CD4-positive, alpha-beta memory T cell (primary cell): Measurements from ENCODE around the gene C3orf62. TPM values are rescaled to one million over a fixed set of nuclear protein-coding genes. Genes with fewer than 3 reads are reported as not detected.

Experiments
- CTCF ChIA-PET: fragments of 350-600 bp; sonication (Branson Sonifier 250); formaldehyde crosslinking; loops from one replicate; lab custom pipeline; 2021; ENCODE audit warnings: inconsistent platforms; ENCODE audit not compliant: partially characterized antibody; lab: Charles Lee
- POLR2A ChIA-PET: fragments of 350-600 bp; sonication (Branson Sonifier 250); formaldehyde crosslinking; loops from one replicate; lab custom pipeline; 2021; ENCODE audit not compliant: partially characterized antibody; lab: Charles Lee
- DNase-seq, 5 donors: peaks; one replicate each; pipeline versions ENCODE4 v3.0.0 to v3.0.0-alpha.2; 2020 to 2022; ENCODE audit warnings: mixed read lengths in 1 of 5
- H3K27ac ChIP-seq: one replicate; pipeline ENCODE4 v1.7.0; 2013; ENCODE audit warnings: low read depth, low read length
- H3K27me3 ChIP-seq: 2 replicates; pipeline ENCODE4 v1.7.0; 2013; ENCODE audit warnings: mild to moderate bottlenecking, low read length, moderate library complexity; ENCODE audit not compliant: insufficient read depth
- H3K36me3 ChIP-seq: 2 replicates; pipeline ENCODE4 v1.7.0; 2013; ENCODE audit warnings: mild to moderate bottlenecking, low read length, moderate library complexity; ENCODE audit not compliant: insufficient read depth
- H3K4me1 ChIP-seq: 2 replicates; pipeline ENCODE4 v1.7.0; 2013; ENCODE audit warnings: mild to moderate bottlenecking, low read length, moderate library complexity; ENCODE audit not compliant: insufficient read depth
- H3K4me3 ChIP-seq, 2 donors: one replicate each; pipeline ENCODE4 v1.7.0; 2013; ENCODE audit warnings: low read length in 2 of 2, mild to moderate bottlenecking in 1 of 2
- H3K9me3 ChIP-seq, 2 donors: one replicate each; pipeline ENCODE4 v1.7.0; 2013; ENCODE audit warnings: low read length in 2 of 2, control low read depth in 1 of 2; ENCODE audit not compliant: control insufficient read depth in 1 of 2
- H3K27ac Mint-ChIP-seq, 7 donors: one replicate each; pipeline ENCODE4 v1.8.0; 2020 to 2021; ENCODE audit warnings: mixed read lengths in 7 of 7, mild to moderate bottlenecking in 6 of 7, inconsistent platforms in 3 of 7, moderate library complexity in 3 of 7
- H3K27me3 Mint-ChIP-seq, 2 donors: one replicate each; pipeline ENCODE4 v1.8.0; 2020 to 2021; ENCODE audit warnings: mixed read lengths in 2 of 2
- H3K36me3 Mint-ChIP-seq, 2 donors: one replicate each; pipeline ENCODE4 v1.8.0; 2020 to 2021; ENCODE audit warnings: mixed read lengths in 2 of 2, inconsistent platforms in 1 of 2, mild to moderate bottlenecking in 1 of 2
- H3K4me1 Mint-ChIP-seq, 4 donors: one replicate each; pipeline ENCODE4 v1.8.0; 2020 to 2021; ENCODE audit warnings: mixed read lengths in 4 of 4, mild to moderate bottlenecking in 1 of 4
- H3K4me3 Mint-ChIP-seq, 8 donors: one replicate each; pipeline ENCODE4 v1.8.0; 2020 to 2021; ENCODE audit warnings: mixed read lengths in 8 of 8, mild to moderate bottlenecking in 7 of 8, moderate library complexity in 6 of 8, inconsistent platforms in 3 of 8
- H3K9me3 Mint-ChIP-seq, 8 donors: one replicate each; pipeline ENCODE4 v1.8.0; 2020 to 2021; ENCODE audit warnings: mixed read lengths in 8 of 8, mild to moderate bottlenecking in 5 of 8, inconsistent platforms in 3 of 8, moderate library complexity in 1 of 8
- intact Hi-C: fragments of 100-400 bp; cut with micrococcal nuclease; formaldehyde crosslinking; loops from one replicate; pipeline ENCODE4 v1.15.1; 2023
- polyA plus RNA-seq, 2 donors: library from polyadenylated mRNA; unstranded; fragments of 300-500 nt; fragmentation: Illumina TruSeq; gene quantifications; one replicate each; pipeline ENCODE4 v1.2.3, GENCODE V29; 2021
- total RNA-seq, 2 experiments: library from RNA; stranded (reverse); gene quantifications; one replicate each; pipeline ENCODE4 v1.2.3, GENCODE V29; 2021

Gene C3orf62
- total and polyA plus RNA-seq, 4 experiments from 2014 or later, result 0.76 to 9.9 (median 6.0) TPM

DNA sequence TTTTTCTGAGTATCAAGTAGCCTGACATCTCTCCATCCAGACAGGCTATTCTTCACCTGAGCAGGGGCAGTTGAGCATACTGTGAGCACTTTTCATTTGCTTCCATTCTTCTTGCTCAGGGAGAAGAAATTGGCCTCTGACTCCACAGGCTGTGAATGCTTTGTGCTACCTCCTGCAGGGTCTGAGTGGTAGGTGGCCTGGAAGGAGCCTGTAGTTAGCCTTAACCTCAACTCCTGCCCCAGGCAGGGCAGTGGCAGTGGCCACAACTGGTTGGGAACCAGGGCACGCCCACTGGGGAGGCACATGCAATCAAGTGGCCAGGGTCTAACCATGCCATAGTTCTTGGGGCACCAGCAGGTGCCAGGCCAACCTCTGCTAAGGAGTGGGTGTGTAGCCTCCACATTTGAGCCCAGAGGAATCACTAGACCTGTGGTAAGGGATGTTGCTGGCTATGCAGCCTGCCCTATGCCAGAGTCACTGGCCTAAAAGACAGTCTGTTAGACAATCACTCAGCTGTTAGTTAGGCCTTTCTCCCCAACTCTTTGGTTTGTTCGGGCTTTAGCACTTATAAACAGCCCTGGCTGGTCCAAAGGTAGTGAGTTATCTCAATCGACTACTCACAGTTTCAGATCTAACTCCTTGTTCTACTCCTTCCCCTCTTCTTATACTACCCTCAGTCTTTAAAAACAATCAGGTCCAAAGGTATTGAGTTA lies 7.4 kb downstream of the C3orf62 start:
- Histone ChIP-seq H3K4me3 (no peak overlapping the region), H3K36me3 (no peaks in the 10 kb centered on the region), H3K9me3 (no peaks in the 10 kb centered on the region), H3K27me3 (no peaks in the 10 kb centered on the region), H3K4me1 (no peaks in the 10 kb centered on the region), H3K27ac (no peak overlapping the region)
- POLR2A ChIA-PET, result no interaction called here
- Mint-ChIP-seq H3K9me3 (no peaks in the 10 kb centered on the region), H3K27ac (no peak overlapping the region), H3K36me3 (peaks cover 10 to 13% of the 10 kb centered on the region in 2 donors), H3K4me3 (no peak overlapping the region), H3K27me3 (no peaks in the 10 kb centered on the region), H3K4me1 (peaks cover 0 to 2% (median 0%) of the 10 kb centered on the region in 4 donors)
- DNase-seq, result no peak
- intact Hi-C loops, result no loop called here
- CTCF ChIA-PET, result interaction anchor here (0.6 kb wide), 1 partner anchor 67 kb away, joined by 3 read pairs; no protein-coding TSS in a partner anchor

DNA sequence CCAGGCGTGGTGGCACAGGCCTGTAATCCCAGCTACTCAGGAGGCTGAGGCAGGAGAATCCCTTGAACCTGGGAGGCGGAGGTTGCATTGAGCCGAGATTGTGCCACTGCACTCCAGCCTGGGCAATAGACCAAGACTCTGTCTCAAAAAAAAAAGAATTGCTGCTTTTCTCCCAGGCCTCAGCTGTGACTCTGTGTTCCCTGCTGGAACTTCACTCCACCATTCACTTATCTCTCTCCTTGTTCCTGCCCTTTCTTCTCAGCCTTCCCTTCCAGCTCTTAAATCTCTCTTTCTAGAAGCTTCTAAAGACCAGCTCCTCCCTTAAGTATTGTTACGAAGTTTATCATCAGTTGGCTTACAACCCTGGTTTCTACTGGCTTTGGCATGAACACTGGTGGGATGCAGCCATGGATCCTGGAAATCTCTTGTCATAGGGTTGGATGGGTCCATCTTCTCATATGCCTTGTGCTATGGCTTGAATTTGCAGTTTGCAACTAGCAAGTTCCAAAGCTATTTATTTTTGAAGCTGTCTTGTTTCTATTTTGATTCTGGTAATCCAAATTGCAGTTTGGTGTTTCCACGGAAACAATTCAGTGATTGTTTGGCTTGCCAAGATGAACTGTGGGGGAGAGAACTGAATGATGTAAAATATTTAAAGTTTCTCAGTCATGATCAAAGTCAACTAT lies 10.5 kb downstream of the C3orf62 start:
- DNase-seq, result no peak
- H3K27ac ChIP-seq, result no peak overlapping the region
- no peaks in the 10 kb centered on the region for H3K9me3 Mint-ChIP-seq
- intact Hi-C loops, result no loop called here
- no peaks in the 10 kb centered on the region for H3K27me3 Mint-ChIP-seq
- H3K4me3 Mint-ChIP-seq, result no peak overlapping the region
- no peak overlapping the region for H3K4me3 ChIP-seq
- H3K9me3 ChIP-seq, result no peaks in the 10 kb centered on the region
- H3K36me3 Mint-ChIP-seq, result peaks cover 10 to 11% of the 10 kb centered on the region in 2 donors
- ChIA-PET CTCF (interaction anchor here (0.6 kb wide), 1 partner anchor 15 kb away, joined by 3 read pairs; no protein-coding TSS in a partner anchor), POLR2A (no interaction called here)
- H3K27ac Mint-ChIP-seq, result no peak overlapping the region
- no peaks in the 10 kb centered on the region for H3K36me3 ChIP-seq
- no peaks in the 10 kb centered on the region for H3K4me1 ChIP-seq
- H3K27me3 ChIP-seq, result no peaks in the 10 kb centered on the region
- no peaks in the 10 kb centered on the region for H3K4me1 Mint-ChIP-seq

DNA sequence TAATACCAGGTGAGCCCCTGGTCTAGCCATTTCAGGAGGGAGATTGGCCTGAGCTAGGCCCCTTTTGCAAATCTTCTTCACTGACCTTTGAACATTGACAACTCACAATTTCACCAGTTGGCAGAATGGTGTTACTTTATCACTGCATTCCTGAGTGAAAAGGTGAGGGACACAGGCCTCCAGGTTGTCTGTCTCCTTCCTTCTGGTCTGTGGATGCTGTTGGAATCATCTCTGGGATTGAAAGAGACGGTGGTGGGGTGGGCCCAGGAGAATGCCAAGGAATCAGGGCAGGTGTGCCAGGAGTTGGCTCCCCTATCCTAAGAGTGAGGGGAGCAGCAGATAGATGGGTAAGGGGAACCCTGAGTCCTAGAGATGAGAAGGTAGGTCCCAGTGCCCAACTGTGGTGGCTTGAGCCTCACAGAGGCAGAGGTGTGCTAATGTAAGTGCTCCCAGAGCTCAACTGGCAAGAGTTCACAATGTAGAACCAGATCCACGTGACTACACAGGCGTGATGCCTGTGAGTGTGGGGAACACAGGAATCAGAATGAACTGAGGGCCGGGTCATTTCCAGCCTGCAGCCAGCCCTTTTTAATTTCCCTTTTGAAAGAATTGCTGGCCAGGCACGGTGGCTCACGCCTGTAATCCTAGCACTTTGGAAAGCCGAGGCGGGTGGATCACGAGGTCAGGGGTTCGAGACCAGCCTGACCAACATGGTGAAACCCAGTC lies 11.2 kb downstream of the C3orf62 start:
- Histone ChIP-seq H3K9me3 (no peaks in the 10 kb centered on the region), H3K27me3 (no peaks in the 10 kb centered on the region), H3K27ac (no peak overlapping the region), H3K4me1 (no peaks in the 10 kb centered on the region), H3K4me3 (no peak overlapping the region), H3K36me3 (no peaks in the 10 kb centered on the region)
- intact Hi-C loops, result no loop called here
- POLR2A ChIA-PET, result no interaction called here
- Mint-ChIP-seq H3K27me3 (no peaks in the 10 kb centered on the region), H3K4me3 (no peak overlapping the region), H3K36me3 (peaks cover 8 to 11% of the 10 kb centered on the region in 2 donors), H3K9me3 (no peaks in the 10 kb centered on the region), H3K27ac (no peak overlapping the region), H3K4me1 (no peaks in the 10 kb centered on the region)
- no peak for DNase-seq
- CTCF ChIA-PET, result no interaction called here

DNA sequence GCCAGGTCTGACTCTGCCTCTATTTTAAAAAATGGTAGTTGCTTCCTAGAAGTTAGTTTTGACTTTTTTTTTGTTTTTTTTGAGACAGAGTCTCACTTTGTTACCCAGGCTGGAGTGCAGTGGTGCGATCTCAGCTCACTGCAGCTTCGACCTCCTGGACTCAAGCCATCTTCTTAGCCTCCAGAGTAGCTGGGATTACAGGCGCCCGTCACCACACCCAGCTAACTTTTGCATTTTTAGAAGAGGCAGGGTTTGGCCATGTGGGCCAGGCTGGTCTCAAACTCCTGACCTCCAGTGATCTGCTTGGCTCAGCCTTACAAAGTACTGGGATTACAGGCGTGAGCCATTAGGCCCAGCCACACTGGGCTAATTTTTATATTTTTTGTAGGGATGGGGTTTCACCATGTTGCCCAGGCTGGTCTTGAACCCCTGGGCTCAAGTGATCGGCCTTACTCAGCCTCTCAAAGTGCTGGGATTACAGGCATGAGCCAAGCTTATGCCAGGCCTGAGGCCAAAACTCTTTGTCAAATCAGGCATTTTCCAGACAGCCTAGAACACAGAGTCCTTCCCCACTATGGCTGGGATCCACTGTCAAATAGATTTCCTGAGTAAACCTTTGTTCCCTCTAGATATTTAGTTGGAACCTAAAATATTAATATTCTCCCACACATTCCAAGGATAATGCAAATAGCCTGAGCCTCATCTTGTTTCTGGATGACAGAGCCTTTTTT lies 13.7 kb downstream of the C3orf62 start:
- Mint-ChIP-seq H3K27ac (no peak overlapping the region), H3K27me3 (no peaks in the 10 kb centered on the region), H3K4me1 (no peaks in the 10 kb centered on the region), H3K9me3 (no peaks in the 10 kb centered on the region), H3K4me3 (no peak overlapping the region), H3K36me3 (no peaks in the 10 kb centered on the region)
- intact Hi-C loops, result no loop called here
- Histone ChIP-seq H3K9me3 (no peaks in the 10 kb centered on the region), H3K4me1 (no peaks in the 10 kb centered on the region), H3K4me3 (no peak overlapping the region), H3K27me3 (no peaks in the 10 kb centered on the region), H3K36me3 (no peaks in the 10 kb centered on the region), H3K27ac (no peak overlapping the region)
- CTCF ChIA-PET, result interaction anchor here (1.2 kb wide), 1 partner anchor 93 kb away, joined by 5 read pairs; no protein-coding TSS in a partner anchor
- DNase-seq, result no peak
- POLR2A ChIA-PET, result interaction anchor here (0.7 kb wide), 1 partner anchor 142 kb away, joined by 3 read pairs; the partner anchor contains the start of gene USP19

DNA sequence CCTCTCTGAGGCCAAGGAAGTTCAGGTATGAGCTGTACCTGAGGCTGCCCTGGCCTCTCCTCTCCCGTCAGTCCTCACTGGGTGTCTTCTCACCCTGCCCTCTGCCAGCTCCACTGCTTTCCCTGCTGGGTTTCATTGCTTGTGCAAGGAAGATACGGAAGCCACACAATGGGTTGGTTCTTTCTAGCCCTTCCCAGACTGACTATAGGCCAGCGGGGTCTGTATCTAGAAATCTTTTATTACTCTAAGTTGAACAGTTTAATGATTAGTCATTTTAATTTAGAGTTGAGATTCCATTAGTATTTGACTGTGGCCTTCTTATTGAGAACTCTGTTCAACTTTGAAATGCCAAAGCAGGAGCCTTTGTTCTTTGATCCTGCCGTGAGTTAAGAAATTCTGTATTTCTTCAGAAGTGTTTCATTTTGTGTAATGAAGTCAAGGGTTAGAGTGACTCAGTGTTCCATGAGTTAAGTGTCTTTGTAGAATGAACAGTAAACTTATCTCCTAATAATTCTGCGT lies 16.2 kb downstream of the C3orf62 start:
- no peaks in the 10 kb centered on the region for H3K9me3 ChIP-seq
- no peak overlapping the region for H3K4me3 ChIP-seq
- ChIA-PET POLR2A (interaction anchor here (0.7 kb wide), 2 partner anchors 24 to 398 kb away, joined by 3 to 4 read pairs; no protein-coding TSS in a partner anchor), CTCF (no interaction called here)
- H3K27me3 ChIP-seq, result no peaks in the 10 kb centered on the region
- intact Hi-C loops, result no loop called here
- DNase-seq, result no peak
- H3K4me1 ChIP-seq, result no peaks in the 10 kb centered on the region
- no peaks in the 10 kb centered on the region for H3K36me3 ChIP-seq
- no peak overlapping the region for H3K27ac ChIP-seq
- no peaks in the 10 kb centered on the region for H3K27me3 Mint-ChIP-seq
- H3K27ac Mint-ChIP-seq, result no peak overlapping the region
- H3K4me3 Mint-ChIP-seq, result no peak overlapping the region
- H3K9me3 Mint-ChIP-seq, result no peaks in the 10 kb centered on the region
- H3K4me1 Mint-ChIP-seq, result no peaks in the 10 kb centered on the region
- H3K36me3 Mint-ChIP-seq, result no peaks in the 10 kb centered on the region

DNA sequence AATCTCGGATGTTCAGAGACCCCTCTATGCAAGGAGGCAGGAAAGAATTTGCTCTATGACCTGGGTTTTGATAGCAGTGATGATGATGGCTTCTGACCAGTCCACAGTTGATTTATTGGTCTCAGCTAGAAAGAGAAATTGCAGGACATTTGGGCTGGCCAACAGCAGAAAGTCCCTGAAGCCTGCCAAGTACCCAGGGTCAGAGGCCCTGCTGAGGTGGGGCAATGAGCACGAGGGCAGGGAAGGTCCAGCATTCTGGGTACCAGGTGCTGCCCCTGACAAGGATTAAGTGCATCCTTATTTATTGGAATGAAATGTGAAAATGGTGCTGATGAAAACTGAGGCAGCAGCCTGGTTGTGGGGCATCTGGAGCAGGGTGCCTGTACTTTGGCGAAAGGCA lies 19.8 kb downstream of the C3orf62 start:
- Mint-ChIP-seq H3K9me3 (no peaks in the 10 kb centered on the region), H3K36me3 (no peaks in the 10 kb centered on the region), H3K4me3 (no peak overlapping the region), H3K4me1 (no peaks in the 10 kb centered on the region), H3K27ac (no peak overlapping the region), H3K27me3 (peaks cover 2 to 6% of the 10 kb centered on the region in 2 donors)
- Histone ChIP-seq H3K4me3 (no peak overlapping the region), H3K9me3 (no peaks in the 10 kb centered on the region), H3K27me3 (no peaks in the 10 kb centered on the region), H3K27ac (no peak overlapping the region), H3K36me3 (no peaks in the 10 kb centered on the region), H3K4me1 (no peaks in the 10 kb centered on the region)
- DNase-seq, result no peak
- intact Hi-C loops, result no loop called here
- CTCF ChIA-PET, result no interaction called here
- POLR2A ChIA-PET, result no interaction called here
